Mononuclear cell (primary cell): Measurements from ENCODE around the gene NHLRC2. TPM values are rescaled to one million over a fixed set of nuclear protein-coding genes. Genes with fewer than 3 reads are reported as not detected.

Experiments
- H3K27me3 ChIP-seq: 2 replicates; pipeline ENCODE4 v1.6.0; 2011; ENCODE audit warnings: low read length, control low read depth; ENCODE audit not compliant: insufficient read depth
- H3K4me1 ChIP-seq: 2 replicates; pipeline ENCODE4 v1.5.1; 2011; ENCODE audit warnings: mild to moderate bottlenecking, low read length, control low read depth; ENCODE audit not compliant: insufficient read depth
- H3K4me3 ChIP-seq: 2 replicates; pipeline ENCODE4 v1.5.1; 2011; ENCODE audit warnings: mild to moderate bottlenecking, low read length, moderate library complexity
- H3K9me3 ChIP-seq: 2 replicates; pipeline ENCODE4 v1.5.1; 2011; ENCODE audit warnings: low read depth, mild to moderate bottlenecking, control low read depth, low read length
- total RNA-seq: library from RNA; depleted of rRNA; stranded (reverse); fragments of >200 nt; gene quantifications from one replicate; pipeline ENCODE4 v1.2.3, GENCODE V29; 2012

Gene NHLRC2
- total RNA-seq, 1 donor = 6.0 TPM

DNA sequence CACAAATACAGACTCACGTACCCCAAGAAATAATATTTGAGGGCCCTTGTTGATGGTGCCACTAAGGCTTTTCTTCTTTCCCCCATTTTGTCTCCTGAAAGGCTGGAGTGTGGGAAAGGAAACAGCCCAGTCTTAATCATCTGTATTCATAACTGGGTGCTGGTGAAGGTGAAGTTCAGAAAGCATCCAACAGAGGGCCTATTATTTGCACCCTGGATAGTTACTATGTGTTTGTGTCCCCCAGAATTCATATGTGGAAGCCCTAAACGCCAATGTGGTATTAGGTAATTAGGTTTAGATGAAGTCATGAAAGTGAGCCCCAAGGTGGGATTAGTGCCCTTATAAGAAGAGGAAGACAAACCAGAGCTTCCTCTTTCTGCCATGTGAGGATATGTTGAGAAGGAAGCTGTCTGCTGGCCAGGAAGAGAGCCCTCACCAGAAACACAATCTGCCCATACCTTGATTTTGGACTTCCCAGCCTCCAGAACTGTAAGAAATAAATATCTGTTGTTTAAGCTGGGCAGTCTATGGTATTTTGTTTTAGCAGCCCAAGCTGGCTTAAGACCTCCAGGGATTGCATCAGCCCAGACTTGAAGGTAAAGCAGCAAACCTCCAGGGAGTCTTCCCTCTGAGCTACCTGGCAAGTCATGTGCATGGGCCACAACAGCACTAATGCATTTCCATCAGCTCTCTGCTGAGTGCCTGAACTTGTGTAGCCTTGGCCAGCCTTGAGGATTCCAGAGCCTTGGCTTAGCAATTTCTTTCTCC, 99.2 kb downstream of the NHLRC2 start:
- H3K9me3 ChIP-seq = peaks cover 8% of the 10 kb centered on the region
- no peak overlapping the region for H3K4me3 ChIP-seq

DNA sequence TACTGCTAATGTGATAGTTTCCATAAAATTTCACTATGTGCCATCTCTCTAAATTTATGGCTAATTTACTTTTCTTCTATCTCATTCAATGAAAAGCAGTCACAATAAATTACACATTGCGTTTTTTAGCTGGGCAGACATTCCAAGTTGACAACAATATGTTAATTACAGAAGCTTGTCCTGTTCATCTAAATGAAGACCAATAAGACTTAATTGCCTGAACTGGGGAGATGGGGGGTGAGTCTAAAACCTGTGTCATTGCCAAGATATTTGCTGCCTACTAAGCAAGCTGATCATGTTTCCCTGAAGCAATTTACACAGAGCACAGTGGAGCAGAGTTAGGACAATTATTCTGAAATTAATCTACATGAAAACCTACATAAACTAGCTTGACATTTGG, 99.9 kb downstream of the NHLRC2 start:
- Histone ChIP-seq H3K4me1 (peaks cover 9% of the 10 kb centered on the region), H3K9me3 (peaks cover 8% of the 10 kb centered on the region), H3K4me3 (no peak overlapping the region), H3K27me3 (no peaks in the 10 kb centered on the region)

More for the DNA sequence above, 99.2 kb downstream of the NHLRC2 start:
- H3K27me3 ChIP-seq = no peaks in the 10 kb centered on the region
- peaks cover 6% of the 10 kb centered on the region for H3K4me1 ChIP-seq

- Histone ChIP-seq H3K9me3 (peaks cover 8% of the 10 kb centered on the region), H3K27me3 (no peaks in the 10 kb centered on the region), H3K4me1 (peaks cover 34% of the 10 kb centered on the region), H3K4me3 (no peak overlapping the region)
Observed at GRCh38 chr10:113957013-113957412, 102.6 kb downstream of the NHLRC2 start.

GRCh38 chr10:113958631-113959382, 104.3 kb downstream of the NHLRC2 start:
- H3K4me1 ChIP-seq = peaks cover 42% of the 10 kb centered on the region
- no peaks in the 10 kb centered on the region for H3K27me3 ChIP-seq
- H3K4me3 ChIP-seq = no peak overlapping the region
- peaks cover 4% of the 10 kb centered on the region for H3K9me3 ChIP-seq

GRCh38 chr10:113959383-113959760, 104.9 kb downstream of the NHLRC2 start:
- Histone ChIP-seq H3K9me3 (no peaks in the 10 kb centered on the region), H3K4me3 (no peak overlapping the region), H3K27me3 (no peaks in the 10 kb centered on the region), H3K4me1 (peaks cover 42% of the 10 kb centered on the region)

DNA sequence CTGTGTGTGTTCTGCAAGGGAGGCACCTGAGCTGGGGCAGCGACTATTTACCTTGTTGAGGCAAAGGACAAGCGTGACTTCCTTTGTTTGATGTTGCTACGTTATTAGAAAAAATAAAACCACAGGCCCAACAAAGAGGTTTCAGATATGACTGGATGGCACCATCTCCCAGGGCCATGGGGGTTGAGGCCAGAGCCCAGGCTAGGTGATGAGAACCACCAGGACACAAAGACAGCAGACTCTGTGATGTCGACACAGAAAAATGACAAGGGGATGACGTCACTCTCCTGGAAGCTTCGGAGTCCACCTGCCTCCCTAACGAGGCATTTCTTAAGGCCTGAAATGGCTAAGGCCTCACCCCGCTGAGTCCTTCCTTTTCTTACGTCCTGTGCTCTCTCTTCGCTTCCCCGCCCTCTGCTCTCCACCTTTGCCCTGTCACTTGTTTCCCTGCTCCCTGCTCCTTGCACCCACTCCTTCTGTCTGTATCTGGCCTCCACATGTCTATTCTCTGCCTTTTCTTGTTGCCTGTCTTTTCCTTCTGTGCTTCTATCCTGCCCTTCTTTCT, 106.2 kb downstream of the NHLRC2 start:
- Histone ChIP-seq H3K27me3 (no peaks in the 10 kb centered on the region), H3K4me1 (peaks cover 52% of the 10 kb centered on the region), H3K9me3 (no peaks in the 10 kb centered on the region), H3K4me3 (no peak overlapping the region)

DNA sequence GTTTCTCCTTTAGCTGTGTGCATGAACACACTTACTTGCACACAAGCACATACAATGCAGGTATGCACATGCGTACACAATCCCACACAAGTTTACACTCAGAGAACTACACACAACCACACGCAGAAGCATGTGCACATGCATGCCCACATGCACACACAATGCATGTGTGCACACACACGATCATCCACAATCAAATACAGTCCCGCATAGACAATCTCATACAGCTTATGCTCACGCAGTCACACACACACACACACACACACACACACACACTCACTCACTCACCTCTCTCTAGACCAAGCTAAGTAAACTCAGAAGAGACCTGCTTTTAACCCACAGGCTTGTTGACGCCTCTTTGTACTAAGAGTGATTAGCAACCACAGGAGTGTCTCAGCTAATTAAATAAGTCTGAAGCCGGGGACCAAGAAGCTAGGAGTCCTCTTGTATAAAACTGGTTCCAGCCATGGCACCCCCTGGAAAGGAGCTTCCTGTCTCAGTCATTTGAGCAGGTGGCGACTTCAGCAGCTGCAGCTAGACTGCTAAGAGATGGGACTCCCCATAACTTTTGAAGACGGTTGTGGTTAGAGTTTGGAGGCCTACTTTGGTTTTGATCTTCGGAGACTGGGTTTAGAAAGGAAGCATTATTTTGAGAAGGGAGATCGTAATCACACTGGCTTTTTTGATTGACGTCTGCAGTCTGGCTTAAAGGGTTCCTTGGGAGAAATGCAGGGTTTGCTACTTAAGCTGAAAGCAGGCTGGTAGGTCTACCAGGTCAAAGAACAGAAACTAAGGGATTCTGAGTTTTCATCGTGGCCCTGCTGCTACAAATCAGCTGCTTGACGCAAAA, 106.9 kb downstream of the NHLRC2 start:
- Histone ChIP-seq H3K4me3 (no peak overlapping the region), H3K4me1 (peaks cover 59% of the 10 kb centered on the region), H3K9me3 (no peaks in the 10 kb centered on the region)

GRCh38 chr10:113965077-113965476, 110.6 kb downstream of the NHLRC2 start:
- peaks cover 58% of the 10 kb centered on the region for H3K4me1 ChIP-seq
- H3K27me3 ChIP-seq = peaks cover 2% of the 10 kb centered on the region
- no peak overlapping the region for H3K4me3 ChIP-seq
- no peaks in the 10 kb centered on the region for H3K9me3 ChIP-seq

More for the DNA sequence above, 106.9 kb downstream of the NHLRC2 start:
- H3K27me3 ChIP-seq = no peaks in the 10 kb centered on the region

DNA sequence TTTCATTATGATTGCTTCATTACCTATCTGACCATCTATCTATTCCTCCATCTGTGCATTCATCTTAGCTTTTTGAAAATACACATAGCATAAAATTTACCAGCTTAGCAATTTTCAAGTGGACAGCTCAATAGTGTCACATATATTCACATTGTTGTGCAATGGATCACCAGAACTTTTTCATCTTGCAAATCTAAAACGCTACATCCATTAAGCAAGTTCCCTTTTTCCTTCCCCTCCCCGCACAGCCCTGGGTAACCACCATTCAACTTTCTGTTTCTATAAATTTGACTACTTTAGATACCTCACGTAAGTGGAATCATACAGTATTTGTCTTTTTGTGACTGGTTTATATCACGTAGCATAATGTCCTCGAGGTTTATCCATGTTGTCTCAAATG, 111.2 kb downstream of the NHLRC2 start:
- H3K27me3 ChIP-seq = peaks cover 2% of the 10 kb centered on the region
- H3K4me1 ChIP-seq = peaks cover 52% of the 10 kb centered on the region
- H3K4me3 ChIP-seq = no peak overlapping the region
- no peaks in the 10 kb centered on the region for H3K9me3 ChIP-seq

Other genes with a start within 250 kb of the NHLRC2 start
- not detected for gene NRAP, start 190.6 kb upstream of the NHLRC2 start, total RNA-seq
- 21.3 TPM for gene CASP7, start 174.7 kb upstream of the NHLRC2 start, total RNA-seq
- gene PLEKHS1, start 103.0 kb upstream of the NHLRC2 start, total RNA-seq = 0.21 TPM
- 1.4 TPM for gene DCLRE1A, start 579 bp upstream of the NHLRC2 start, total RNA-seq
- 2.4 TPM for gene ADRB1, start 189.2 kb downstream of the NHLRC2 start, total RNA-seq